Stimulated activated CD4-positive, alpha-beta T cell treated with anti-CD3 and anti-CD28 coated beads, TNF-alpha, amount 100 ng/mL, for 24 hours (primary cell): ENCODE measurements around the gene TOR1B.

Experiments used
- DNase-seq, 3 experiments: peaks; one replicate each; pipeline ENCODE4 v3.0.0-alpha.2; 2020; ENCODE audit warnings: low read depth in 3 of 3

The TOR1B gene

GRCh38 chr9:129845373-129845772 lies 42.4 kb downstream of the TOR1B start:
- no peak for DNase-seq

GRCh38 chr9:129848712-129849441 lies 45.9 kb downstream of the TOR1B start:
- no peak for DNase-seq

GRCh38 chr9:129849901-129850300 lies 46.9 kb downstream of the TOR1B start:
- no peak for DNase-seq

- no peak for DNase-seq
Observed at GRCh38 chr9:129850821-129851550, 48.0 kb downstream of the TOR1B start.

GRCh38 chr9:129851821-129852220 lies 48.8 kb downstream of the TOR1B start:
- no peak for DNase-seq

- DNase-seq = no peak
Observed at GRCh38 chr9:129852579-129852978, 49.6 kb downstream of the TOR1B start.

GRCh38 chr9:129853614-129854013 lies 50.6 kb downstream of the TOR1B start:
- DNase-seq = no peak

GRCh38 chr9:129854588-129855110 lies 51.7 kb downstream of the TOR1B start:
- no peak for DNase-seq

- no peak for DNase-seq
Observed at GRCh38 chr9:129857207-129857606, 54.2 kb downstream of the TOR1B start.

GRCh38 chr9:129858167-129858962 lies 55.4 kb downstream of the TOR1B start:
- DNase-seq = no peak
